Ectodermal cell (in vitro differentiated cells): Measurements from ENCODE around the gene ADCY2.

Source experiments
- H3K27ac ChIP-seq: 2 replicates; pipeline ENCODE4 v1.7.0; 2013; ENCODE audit warnings: mild to moderate bottlenecking, low read depth, low read length; ENCODE audit not compliant: insufficient read depth, poor library complexity, severe bottlenecking
- H3K27me3 ChIP-seq: 2 replicates; pipeline ENCODE4 v1.7.0; 2013; ENCODE audit warnings: mild to moderate bottlenecking, low read length; ENCODE audit not compliant: insufficient read depth, control insufficient read depth, poor library complexity, severe bottlenecking
- H3K36me3 ChIP-seq: one replicate; pipeline ENCODE4 v1.7.0; 2013; ENCODE audit warnings: low read length; ENCODE audit not compliant: control insufficient read depth, insufficient read depth
- H3K4me1 ChIP-seq: one replicate; pipeline ENCODE4 v1.7.0; 2013; ENCODE audit warnings: low read length; ENCODE audit not compliant: control insufficient read depth, insufficient read depth
- H3K4me3 ChIP-seq: 2 replicates; pipeline ENCODE4 v1.7.0; 2013; ENCODE audit warnings: low read depth, low read length, control low read depth; ENCODE audit not compliant: insufficient read depth
- H3K9me3 ChIP-seq: 2 replicates; pipeline ENCODE4 v1.7.0; 2013; ENCODE audit warnings: mild to moderate bottlenecking, low read length, moderate library complexity; ENCODE audit not compliant: control insufficient read depth
- WGBS, 2 experiments: methylation state at CpG; one replicate each; pipeline ENCODE4 v1.1.7; 2013; ENCODE audit warnings: missing lambda C conversion rate in 2 of 2; 5-methylcytosine and 5-hydroxymethylcytosine counted together

Gene ADCY2

GRCh38 chr5:7741415-7742065 lies 345.6 kb downstream of the ADCY2 start:
- H3K27ac ChIP-seq, result no peak overlapping the region
- H3K9me3 ChIP-seq, result no peaks in the 10 kb centered on the region
- H3K36me3 ChIP-seq, result no peaks in the 10 kb centered on the region
- no peaks in the 10 kb centered on the region for H3K27me3 ChIP-seq
- H3K4me3 ChIP-seq, result no peak overlapping the region
- H3K4me1 ChIP-seq, result no peaks in the 10 kb centered on the region
- 91 to 93% methylated on average over 5 of the region's 5 CpGs for WGBS, 2 experiments

GRCh38 chr5:7742241-7742656 lies 346.3 kb downstream of the ADCY2 start:
- 94 to 95% methylated on average over 4 to 5 of the region's 5 CpGs for WGBS, 2 experiments
- H3K4me1 ChIP-seq, result no peaks in the 10 kb centered on the region
- H3K27me3 ChIP-seq, result no peaks in the 10 kb centered on the region
- no peak overlapping the region for H3K4me3 ChIP-seq
- no peaks in the 10 kb centered on the region for H3K36me3 ChIP-seq
- H3K27ac ChIP-seq, result no peak overlapping the region
- no peaks in the 10 kb centered on the region for H3K9me3 ChIP-seq

GRCh38 chr5:7745882-7746610 lies 350.1 kb downstream of the ADCY2 start:
- Histone ChIP-seq H3K27ac (no peak overlapping the region), H3K4me1 (no peaks in the 10 kb centered on the region), H3K36me3 (no peaks in the 10 kb centered on the region), H3K9me3 (no peaks in the 10 kb centered on the region), H3K4me3 (no peak overlapping the region), H3K27me3 (no peaks in the 10 kb centered on the region)
- 47 to 50% methylated on average over 11 of the region's 11 CpGs for WGBS, 2 experiments

- H3K27ac ChIP-seq, result no peak overlapping the region
- H3K4me1 ChIP-seq, result no peaks in the 10 kb centered on the region
- WGBS, 2 experiments, result 77 to 80% methylated on average over 6 of the region's 6 CpGs
- no peaks in the 10 kb centered on the region for H3K27me3 ChIP-seq
- H3K9me3 ChIP-seq, result no peaks in the 10 kb centered on the region
- H3K36me3 ChIP-seq, result no peaks in the 10 kb centered on the region
- H3K4me3 ChIP-seq, result no peak overlapping the region
These were observed 351.8 kb downstream of the ADCY2 start for GRCh38 chr5:7747728-7748127.

GRCh38 chr5:7749626-7750025 lies 353.7 kb downstream of the ADCY2 start:
- Histone ChIP-seq H3K36me3 (no peaks in the 10 kb centered on the region), H3K27ac (no peak overlapping the region), H3K27me3 (no peaks in the 10 kb centered on the region), H3K4me1 (no peaks in the 10 kb centered on the region), H3K4me3 (no peak overlapping the region), H3K9me3 (no peaks in the 10 kb centered on the region)
- 93 to 95% methylated on average over 7 of the region's 7 CpGs for WGBS, 2 experiments

GRCh38 chr5:7751874-7752273 lies 355.9 kb downstream of the ADCY2 start:
- Histone ChIP-seq H3K27me3 (no peaks in the 10 kb centered on the region), H3K9me3 (no peaks in the 10 kb centered on the region), H3K27ac (no peak overlapping the region), H3K36me3 (no peaks in the 10 kb centered on the region), H3K4me1 (no peaks in the 10 kb centered on the region), H3K4me3 (no peak overlapping the region)
- WGBS, 2 experiments, result 74 to 75% methylated on average over 5 of the region's 5 CpGs

DNA sequence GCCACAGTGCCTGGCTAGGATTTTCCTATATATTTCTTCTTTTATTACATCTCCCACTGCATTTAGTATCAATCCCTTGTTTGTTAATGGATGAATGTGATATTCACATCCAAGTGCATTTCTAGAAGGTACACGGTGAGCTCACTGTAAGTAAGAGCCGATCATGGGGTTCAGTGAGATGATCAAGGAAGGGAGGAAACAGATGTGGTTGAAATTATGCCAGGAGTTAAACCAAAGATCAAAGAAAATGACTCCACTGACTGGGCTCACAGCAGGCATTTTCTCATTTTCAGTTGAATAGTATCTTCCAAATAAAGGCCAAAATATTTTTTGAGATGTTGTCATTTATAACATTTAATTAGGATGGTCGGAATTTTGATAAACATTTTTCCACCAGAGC lies 357.2 kb downstream of the ADCY2 start:
- WGBS, 2 experiments, result 84 to 90% methylated on average over 3 of the region's 3 CpGs
- no peaks in the 10 kb centered on the region for H3K9me3 ChIP-seq

GRCh38 chr5:7753596-7753995 lies 357.7 kb downstream of the ADCY2 start:
- no peaks in the 10 kb centered on the region for H3K4me1 ChIP-seq
- H3K4me3 ChIP-seq, result no peak overlapping the region
- no peak overlapping the region for H3K27ac ChIP-seq
- no peaks in the 10 kb centered on the region for H3K36me3 ChIP-seq
- WGBS, 2 experiments, result 88 to 96% methylated on average over 1 of the region's 1 CpG
- no peaks in the 10 kb centered on the region for H3K9me3 ChIP-seq
- H3K27me3 ChIP-seq, result no peaks in the 10 kb centered on the region

More for the DNA sequence above, 357.2 kb downstream of the ADCY2 start:
- H3K27ac ChIP-seq, result no peak overlapping the region
- no peak overlapping the region for H3K4me3 ChIP-seq
- no peaks in the 10 kb centered on the region for H3K27me3 ChIP-seq
- no peaks in the 10 kb centered on the region for H3K4me1 ChIP-seq
- no peaks in the 10 kb centered on the region for H3K36me3 ChIP-seq

- H3K27ac ChIP-seq, result no peak overlapping the region
- no peaks in the 10 kb centered on the region for H3K36me3 ChIP-seq
- H3K4me1 ChIP-seq, result no peaks in the 10 kb centered on the region
- no peak overlapping the region for H3K4me3 ChIP-seq
- no peaks in the 10 kb centered on the region for H3K27me3 ChIP-seq
- H3K9me3 ChIP-seq, result no peaks in the 10 kb centered on the region
- 94 to 100% methylated on average over 3 to 4 of the region's 6 CpGs for WGBS, 2 experiments
These were observed 358.6 kb downstream of the ADCY2 start for GRCh38 chr5:7754490-7754889.

- H3K9me3 ChIP-seq, result no peaks in the 10 kb centered on the region
- no peaks in the 10 kb centered on the region for H3K4me1 ChIP-seq
- H3K27me3 ChIP-seq, result no peaks in the 10 kb centered on the region
- H3K27ac ChIP-seq, result no peak overlapping the region
- no peak overlapping the region for H3K4me3 ChIP-seq
- H3K36me3 ChIP-seq, result no peaks in the 10 kb centered on the region
- 48 to 51% methylated on average over 13 of the region's 13 CpGs for WGBS, 2 experiments
These were observed 359.2 kb downstream of the ADCY2 start for GRCh38 chr5:7754997-7755596.
